Measurements from ENCODE around the gene TTC39B.

Gene TTC39B

DNA sequence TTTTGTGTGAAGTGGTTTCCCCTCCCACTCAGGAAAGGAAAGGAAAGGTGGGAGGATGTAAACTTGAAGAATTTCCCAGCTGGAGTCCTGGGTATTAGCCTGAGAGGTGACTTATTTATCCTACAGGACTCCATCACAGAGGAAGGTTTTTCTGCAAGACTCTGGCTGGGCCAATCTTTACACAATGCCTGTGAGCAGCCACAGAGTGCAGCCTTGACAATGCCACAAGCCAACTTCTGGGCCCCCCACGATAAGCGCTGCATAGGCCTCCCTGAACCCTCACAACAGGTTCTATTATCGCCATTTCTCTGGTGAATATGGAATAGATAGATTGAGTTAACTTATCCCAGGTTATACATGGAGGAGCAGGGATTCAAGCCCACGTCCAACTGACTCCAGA, 12.4 kb downstream of the TTC39B start:
- DNase-seq (ENCODE audit: low spot score in 2 of 2) = no peak
- Histone ChIP-seq H3K4me3 (no peak overlapping the region), H3K27me3 (ENCODE audit: low read depth) (no peaks in the 10 kb centered on the region), H3K36me3 (replicated peaks) (no peaks in the 10 kb centered on the region), H3K9me3 (no peaks in the 10 kb centered on the region), H3K4me1 (no peaks in the 10 kb centered on the region)
- in situ Hi-C loops (cut with MboI; ENCODE audit: low sequenced_read_pairs) = no loop called here

GRCh38 chr9:15293804-15294316, 13.2 kb downstream of the TTC39B start:
- in situ Hi-C loops (cut with MboI; ENCODE audit: low sequenced_read_pairs) = no loop called here
- Histone ChIP-seq H3K4me1 (no peaks in the 10 kb centered on the region), H3K27me3 (ENCODE audit: low read depth) (no peaks in the 10 kb centered on the region), H3K36me3 (replicated peaks) (no peaks in the 10 kb centered on the region), H3K9me3 (no peaks in the 10 kb centered on the region), H3K4me3 (no peak overlapping the region)
- DNase-seq (ENCODE audit: low spot score in 2 of 2) = no peak

GRCh38 chr9:15293084-15293483, 13.9 kb downstream of the TTC39B start:
- Histone ChIP-seq H3K9me3 (no peaks in the 10 kb centered on the region), H3K4me1 (no peaks in the 10 kb centered on the region), H3K36me3 (replicated peaks) (no peaks in the 10 kb centered on the region), H3K4me3 (no peak overlapping the region), H3K27me3 (ENCODE audit: low read depth) (no peaks in the 10 kb centered on the region)
- DNase-seq (ENCODE audit: low spot score in 2 of 2) = no peak
- in situ Hi-C loops (cut with MboI; ENCODE audit: low sequenced_read_pairs) = no loop called here

DNA sequence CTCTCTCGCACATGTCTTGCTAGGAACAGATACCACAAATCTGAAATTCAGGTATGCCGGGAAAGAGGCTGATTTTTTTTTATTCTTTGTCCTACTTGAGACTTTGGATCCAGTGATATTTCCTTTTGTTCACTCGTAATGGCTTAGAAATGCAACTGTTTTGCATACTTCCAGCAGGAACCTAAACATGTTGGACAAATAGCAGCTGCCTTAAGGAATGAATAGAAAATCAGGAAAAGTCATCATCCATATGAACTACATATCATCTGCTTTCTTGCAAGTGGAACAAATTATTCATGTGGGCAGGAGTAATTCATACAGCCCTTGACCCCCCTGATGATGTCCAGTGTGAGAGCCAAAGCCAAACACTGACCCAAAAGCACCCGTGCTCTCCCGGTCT, 17.4 kb downstream of the TTC39B start:
- in situ Hi-C loops (cut with MboI; ENCODE audit: low sequenced_read_pairs) = no loop called here
- H3K4me1 ChIP-seq = no peaks in the 10 kb centered on the region
- H3K36me3 ChIP-seq (replicated peaks) = no peaks in the 10 kb centered on the region
- H3K27me3 ChIP-seq (ENCODE audit: low read depth) = no peaks in the 10 kb centered on the region
- H3K9me3 ChIP-seq = no peaks in the 10 kb centered on the region
- no peak for DNase-seq (ENCODE audit: low spot score in 2 of 2)
- no peak overlapping the region for H3K4me3 ChIP-seq

DNA sequence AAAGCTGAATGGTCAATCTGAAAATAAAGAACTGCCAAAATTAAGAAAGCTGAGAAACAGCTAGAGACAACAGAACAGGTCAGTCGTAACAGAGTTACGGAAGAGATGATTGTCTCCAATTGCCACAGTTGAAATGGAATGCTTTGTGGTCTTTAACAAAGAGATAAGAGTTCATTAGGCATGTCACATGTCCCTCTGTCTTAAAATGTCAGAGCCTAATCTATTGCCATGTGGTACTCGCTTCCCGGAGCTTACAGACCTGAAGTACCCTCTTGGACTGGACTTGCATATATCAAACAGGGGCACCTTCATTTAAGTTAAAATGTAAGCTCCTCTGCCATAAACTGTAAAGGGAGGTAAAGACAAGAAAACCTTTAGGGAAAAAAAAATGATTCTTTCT, 19.7 kb downstream of the TTC39B start:
- Histone ChIP-seq H3K4me1 (no peaks in the 10 kb centered on the region; the same call in 1 of the 2 replicates), H3K4me3 (no peak overlapping the region), H3K9me3 (no peaks in the 10 kb centered on the region), H3K27me3 (ENCODE audit: low read depth) (no peaks in the 10 kb centered on the region; the same call in 1 of the 2 replicates), H3K36me3 (replicated peaks) (no peaks in the 10 kb centered on the region)
- in situ Hi-C loops (cut with MboI; ENCODE audit: low sequenced_read_pairs) = no loop called here
- no peak for DNase-seq (ENCODE audit: low spot score in 2 of 2)

DNA sequence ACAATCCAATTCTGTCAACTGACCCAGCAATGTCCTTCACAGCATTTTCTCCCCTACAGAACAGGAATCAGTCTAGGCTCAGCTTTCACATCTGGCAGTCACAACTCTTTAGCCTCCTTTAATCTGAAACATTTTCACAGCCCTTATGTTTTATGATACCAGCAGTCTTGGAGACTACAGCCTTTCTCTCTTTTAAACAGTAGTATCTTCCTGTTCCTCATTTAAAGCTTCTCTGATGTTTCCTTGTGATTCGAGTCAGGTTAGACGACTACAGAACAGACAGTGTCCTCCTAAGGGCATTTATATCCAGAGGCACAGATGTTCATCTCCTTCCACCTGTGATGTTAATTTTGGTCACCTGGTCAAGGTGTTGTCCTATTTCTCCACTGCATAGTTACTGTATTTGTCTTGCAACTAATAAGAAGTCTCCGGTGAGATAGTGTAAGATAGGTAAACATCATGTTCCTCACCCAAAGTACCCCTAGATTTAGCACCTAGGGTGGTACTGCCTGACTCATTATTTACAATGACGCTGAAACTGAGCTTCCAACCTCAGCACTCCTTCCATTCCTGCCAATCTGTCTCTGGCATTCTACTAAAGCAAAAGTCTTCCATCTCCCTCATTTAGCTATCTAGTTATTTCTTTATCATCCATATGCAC, 20.7 kb downstream of the TTC39B start:
- no peak for DNase-seq (ENCODE audit: low spot score in 2 of 2)
- Histone ChIP-seq H3K36me3 (replicated peaks) (no peaks in the 10 kb centered on the region), H3K4me3 (no peak overlapping the region), H3K9me3 (no peaks in the 10 kb centered on the region), H3K4me1 (no peaks in the 10 kb centered on the region; the same call in 1 of the 2 replicates), H3K27me3 (ENCODE audit: low read depth) (no peaks in the 10 kb centered on the region; the same call in 1 of the 2 replicates)
- in situ Hi-C loops (cut with MboI; ENCODE audit: low sequenced_read_pairs) = no loop called here

DNA sequence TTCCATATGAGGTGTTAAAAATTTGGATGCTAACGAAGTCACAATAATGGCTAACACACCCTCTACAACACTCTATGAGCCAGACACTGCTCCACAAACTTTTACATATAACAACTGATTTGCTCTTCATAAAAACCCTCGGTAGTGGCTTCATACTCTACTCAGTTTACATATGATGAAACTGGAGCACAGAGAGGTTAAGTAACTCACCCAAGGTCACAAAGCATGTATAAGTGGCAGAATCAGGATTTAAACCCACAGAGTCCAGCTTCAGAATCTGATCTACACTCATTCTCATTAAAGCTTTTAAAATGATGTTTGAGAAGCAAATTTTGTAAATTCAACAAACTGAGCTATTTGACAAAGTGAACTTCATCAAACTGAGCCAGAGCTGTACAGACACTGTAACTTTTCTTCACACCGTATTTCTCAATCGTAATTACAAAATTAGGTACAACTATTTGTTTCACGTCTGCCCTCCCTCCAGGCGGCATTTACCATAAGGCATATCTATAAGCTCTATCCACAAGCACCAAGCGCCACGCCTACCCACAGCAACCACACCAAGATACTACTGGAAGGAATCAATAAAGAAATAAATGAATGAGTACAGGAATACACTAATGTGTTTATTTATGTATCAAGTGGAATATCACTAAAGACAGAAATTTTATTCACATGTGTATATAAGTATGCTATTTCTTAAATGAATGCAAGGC, 24.3 kb downstream of the TTC39B start:
- no peaks in the 10 kb centered on the region; the same call in 1 of the 2 replicates for H3K4me1 ChIP-seq
- no peak for DNase-seq (ENCODE audit: low spot score in 2 of 2)
- no peaks in the 10 kb centered on the region; the same call in 1 of the 2 replicates for H3K27me3 ChIP-seq (ENCODE audit: low read depth)
- H3K4me3 ChIP-seq = no peak overlapping the region
- no peaks in the 10 kb centered on the region for H3K9me3 ChIP-seq
- in situ Hi-C loops (cut with MboI; ENCODE audit: low sequenced_read_pairs) = no loop called here
- no peaks in the 10 kb centered on the region for H3K36me3 ChIP-seq (replicated peaks)

DNA sequence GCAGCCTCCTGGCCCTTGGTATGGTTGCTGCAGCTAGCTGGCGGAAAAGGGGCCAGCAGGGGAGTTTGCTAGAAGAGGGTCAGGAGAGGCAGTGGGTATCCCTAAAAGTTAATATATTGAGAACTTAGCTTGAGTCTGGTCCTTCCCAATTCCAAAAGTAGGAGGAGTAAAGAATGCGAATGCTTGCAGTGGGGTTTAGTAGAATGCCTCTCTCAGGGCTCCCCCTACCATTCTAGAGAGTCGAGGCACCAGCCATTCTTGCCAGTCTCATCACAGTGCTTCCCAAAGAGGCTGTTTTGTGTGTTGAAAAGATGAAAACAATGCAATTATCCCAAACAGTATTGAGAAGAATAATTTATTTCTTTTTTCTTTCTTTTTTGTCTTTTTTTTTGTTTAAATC, 26.4 kb downstream of the TTC39B start:
- H3K36me3 ChIP-seq (replicated peaks) = no peaks in the 10 kb centered on the region
- no peaks in the 10 kb centered on the region; the same call in 1 of the 2 replicates for H3K27me3 ChIP-seq (ENCODE audit: low read depth)
- DNase-seq (ENCODE audit: low spot score in 2 of 2) = no peak
- no peaks in the 10 kb centered on the region for H3K9me3 ChIP-seq
- in situ Hi-C loops (cut with MboI; ENCODE audit: low sequenced_read_pairs) = no loop called here
- H3K4me3 ChIP-seq = no peak overlapping the region
- H3K4me1 ChIP-seq = no peaks in the 10 kb centered on the region; the same call in 1 of the 2 replicates

DNA sequence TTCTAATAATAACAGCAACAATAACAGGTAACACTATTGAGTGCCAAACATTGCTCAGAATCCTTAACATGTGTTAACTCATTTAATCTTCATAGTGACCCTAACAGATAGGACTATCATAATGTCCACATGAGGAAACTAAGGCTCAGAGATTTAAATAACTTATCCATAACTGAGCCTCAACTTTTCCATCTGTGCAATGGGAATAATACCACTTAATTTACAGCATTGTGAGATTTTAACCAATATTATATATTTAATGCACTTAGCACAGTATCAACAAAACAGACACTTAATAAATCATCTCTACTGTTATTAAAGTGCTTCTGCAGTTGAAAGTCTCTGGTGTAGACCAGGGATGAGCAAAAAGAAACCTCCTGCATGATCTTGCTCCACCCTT, 28.2 kb downstream of the TTC39B start:
- H3K4me1 ChIP-seq = no peaks in the 10 kb centered on the region
- no peaks in the 10 kb centered on the region for H3K9me3 ChIP-seq
- H3K4me3 ChIP-seq = no peak overlapping the region
- DNase-seq (ENCODE audit: low spot score in 2 of 2) = no peak
- no peaks in the 10 kb centered on the region; the same call in 1 of the 2 replicates for H3K27me3 ChIP-seq (ENCODE audit: low read depth)
- H3K36me3 ChIP-seq (replicated peaks) = no peaks in the 10 kb centered on the region
- in situ Hi-C loops (cut with MboI; ENCODE audit: low sequenced_read_pairs) = no loop called here

DNA sequence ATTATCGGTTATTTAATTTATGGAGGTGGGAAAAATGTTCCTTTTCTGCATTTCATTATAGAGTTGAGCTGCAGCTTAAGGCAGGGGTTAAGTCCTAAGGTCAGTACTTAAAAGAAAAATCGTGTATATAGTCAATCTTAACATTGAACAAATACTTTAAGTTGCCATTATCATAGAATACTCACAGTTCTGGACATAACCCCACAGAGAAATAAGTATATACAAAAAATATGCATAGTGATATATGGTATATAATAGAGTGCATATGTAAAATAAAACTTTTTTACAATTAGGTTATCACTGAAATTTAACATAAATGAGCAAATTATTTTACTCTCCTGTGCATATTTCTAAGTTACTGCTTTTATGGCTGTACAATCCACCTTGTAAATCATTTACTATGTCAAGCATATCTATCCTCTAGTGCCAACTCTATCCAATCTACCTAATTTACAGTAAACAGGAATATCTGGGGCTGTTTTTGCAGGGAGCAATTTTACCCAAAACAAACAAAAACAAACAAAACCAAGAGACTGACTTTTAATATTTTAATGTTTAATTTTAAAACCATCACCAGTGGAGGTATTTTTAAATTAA, 28.8 kb downstream of the TTC39B start:
- in situ Hi-C loops (cut with MboI; ENCODE audit: low sequenced_read_pairs) = no loop called here
- DNase-seq (ENCODE audit: low spot score in 2 of 2) = no peak
- Histone ChIP-seq H3K4me1 (no peaks in the 10 kb centered on the region), H3K27me3 (ENCODE audit: low read depth) (no peaks in the 10 kb centered on the region; the same call in 1 of the 2 replicates), H3K36me3 (replicated peaks) (no peaks in the 10 kb centered on the region), H3K9me3 (no peaks in the 10 kb centered on the region), H3K4me3 (no peak overlapping the region)

DNA sequence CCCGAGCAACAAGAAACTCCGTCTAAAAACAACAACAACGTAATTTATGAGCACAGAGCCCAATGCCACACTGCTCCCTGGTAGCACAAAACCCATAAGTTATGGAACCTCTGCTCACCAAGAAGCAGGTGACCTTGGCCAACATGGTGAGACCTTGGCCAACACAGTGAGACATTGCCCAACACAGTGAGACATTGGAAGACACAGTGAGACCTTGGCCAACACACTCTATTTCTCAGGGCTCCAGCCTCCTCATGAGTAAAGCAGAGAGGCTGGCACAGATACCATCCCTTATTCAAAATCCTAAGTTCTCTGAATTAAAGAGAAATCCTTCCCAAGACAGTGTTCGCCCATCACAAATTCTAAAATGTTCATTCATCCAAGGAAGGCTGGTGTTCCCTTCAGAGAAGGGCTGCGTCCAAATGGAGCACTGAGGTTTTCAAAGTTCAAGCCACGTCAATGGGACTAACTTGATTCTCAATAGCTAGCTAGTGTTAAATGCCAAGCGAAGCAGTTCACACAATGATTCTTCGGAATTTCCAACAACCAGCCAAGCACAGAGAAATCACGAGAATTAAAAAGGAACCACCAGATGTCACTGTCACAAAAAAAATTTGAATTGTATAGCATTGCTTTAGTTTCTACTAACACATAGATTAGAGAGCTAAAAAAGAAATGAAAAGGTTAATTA, 29.5 kb downstream of the TTC39B start:
- Histone ChIP-seq H3K4me3 (no peak overlapping the region), H3K9me3 (no peaks in the 10 kb centered on the region), H3K27me3 (ENCODE audit: low read depth) (no peaks in the 10 kb centered on the region; the same call in 1 of the 2 replicates), H3K36me3 (replicated peaks) (no peaks in the 10 kb centered on the region), H3K4me1 (no peaks in the 10 kb centered on the region)
- in situ Hi-C loops (cut with MboI; ENCODE audit: low sequenced_read_pairs) = no loop called here
- peak in 1 of 2 experiments; percentile 9 for DNase-seq (ENCODE audit: low spot score in 2 of 2)

GRCh38 chr9:15276328-15276938, 30.6 kb downstream of the TTC39B start:
- Histone ChIP-seq H3K27me3 (ENCODE audit: low read depth) (no peaks in the 10 kb centered on the region), H3K4me3 (no peak overlapping the region), H3K36me3 (replicated peaks) (no peaks in the 10 kb centered on the region), H3K9me3 (no peaks in the 10 kb centered on the region), H3K4me1 (no peaks in the 10 kb centered on the region)
- in situ Hi-C loops (cut with MboI; ENCODE audit: low sequenced_read_pairs) = no loop called here
- no peak for DNase-seq (ENCODE audit: low spot score in 2 of 2)

DNA sequence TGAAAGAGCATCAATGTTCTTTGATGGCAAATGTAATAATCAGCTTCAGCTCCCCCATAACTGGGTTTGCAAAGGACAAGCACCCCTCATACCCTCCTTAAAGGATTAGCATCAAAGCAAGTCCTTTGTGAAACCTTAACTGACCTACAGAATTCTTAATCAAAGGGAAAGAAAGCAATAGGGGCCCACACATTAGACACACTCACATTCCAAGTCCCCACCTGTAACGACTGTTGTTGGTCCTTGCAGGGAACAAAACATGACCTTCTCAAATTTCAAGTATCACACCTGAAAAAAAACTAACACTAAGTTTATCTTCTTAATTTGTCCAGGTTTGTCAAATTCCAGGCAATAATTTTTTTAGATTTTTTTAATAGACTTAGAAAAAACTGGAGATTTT, 32.6 kb downstream of the TTC39B start:
- H3K4me1 ChIP-seq = no peaks in the 10 kb centered on the region
- H3K36me3 ChIP-seq (replicated peaks) = no peaks in the 10 kb centered on the region
- no peaks in the 10 kb centered on the region for H3K27me3 ChIP-seq (ENCODE audit: low read depth)
- no peaks in the 10 kb centered on the region for H3K9me3 ChIP-seq
- no peak for DNase-seq (ENCODE audit: low spot score in 2 of 2)
- in situ Hi-C loops (cut with MboI; ENCODE audit: low sequenced_read_pairs) = no loop called here
- H3K4me3 ChIP-seq = no peak overlapping the region

All from HAP-1 (cell line).